C1 segment of cervical spinal cord (tissue), 14 donors: ENCODE results near the gene EXOC6B.
"Not testable (repeated sequence)": the region's sequence is repeated elsewhere in the genome, so short reads cannot be mapped to it uniquely, and the experiment has no call there.

Experiments
- DNase-seq, 14 donors: peaks; one replicate each; lab custom pipeline; 2025; lab: John Stamatoyannopoulos, UW

EXOC6B gene

GRCh38 chr2:72613931-72614330 lies 211.9 kb downstream of the EXOC6B start:
- no peak for DNase-seq

DNA sequence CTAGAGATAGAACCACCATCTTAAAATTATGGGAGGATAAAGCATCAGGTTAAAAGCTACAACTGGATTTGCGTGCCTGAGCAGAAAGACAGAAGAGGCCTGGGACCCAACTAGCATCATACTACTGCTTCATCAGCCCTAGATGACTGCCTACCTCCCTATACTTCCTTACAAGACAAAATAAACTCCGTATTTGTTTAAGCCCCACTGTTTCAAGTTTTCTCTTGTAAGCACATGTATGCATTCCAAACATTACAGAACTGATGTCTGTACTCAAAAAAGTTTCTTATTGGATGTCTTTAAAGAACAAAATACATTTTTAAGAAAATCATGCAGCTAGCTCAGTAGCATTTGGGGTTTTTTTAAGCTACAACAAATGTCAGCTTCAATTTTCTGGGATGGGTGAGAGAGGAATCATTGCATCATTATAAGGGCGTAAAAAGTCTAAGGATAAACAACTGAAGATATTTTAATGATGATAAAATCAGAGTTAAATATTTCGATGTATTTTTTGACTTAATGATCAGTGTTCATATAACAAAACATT lies 213.1 kb downstream of the EXOC6B start:
- DNase-seq, result no peak

DNA sequence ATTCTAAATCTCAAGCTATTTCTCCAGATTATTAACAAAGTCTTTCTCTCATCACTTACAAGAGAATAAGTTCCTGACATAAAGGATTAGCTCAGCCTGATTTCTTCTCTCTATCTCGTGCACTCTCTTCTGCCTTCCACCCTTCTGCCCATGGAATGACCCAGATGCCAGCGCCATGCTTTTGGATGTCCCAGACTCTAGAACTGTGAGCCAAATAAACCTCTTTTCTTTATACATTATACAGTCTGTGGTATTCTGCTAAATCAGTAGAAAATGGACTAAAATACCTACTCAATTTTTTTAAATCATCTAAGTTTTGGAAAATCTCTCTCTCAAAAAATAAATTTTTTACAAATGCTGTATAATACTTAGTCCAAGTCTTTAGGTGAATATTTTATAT lies 218.6 kb downstream of the EXOC6B start:
- DNase-seq, result no peak

- no peak for DNase-seq
Observed at GRCh38 chr2:72605836-72606442, 219.9 kb downstream of the EXOC6B start.

DNA sequence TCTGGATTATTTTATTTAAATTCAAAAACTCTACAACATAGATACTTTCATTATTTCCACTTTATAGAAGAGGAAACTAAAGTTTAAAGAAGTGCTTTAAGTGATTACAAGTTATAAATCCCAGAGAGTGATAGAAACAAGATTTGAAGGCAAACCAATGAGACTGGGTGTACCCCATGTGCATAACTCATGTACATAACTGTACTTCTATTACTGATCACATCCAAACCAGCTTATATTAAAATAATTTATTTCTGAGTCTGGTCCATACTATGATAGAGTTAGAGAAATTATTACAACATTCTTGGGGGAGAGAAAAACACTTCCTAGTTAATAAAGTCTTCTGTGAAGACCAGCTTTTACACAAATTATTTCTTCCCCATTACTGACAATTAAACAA lies 221.4 kb downstream of the EXOC6B start:
- no peak for DNase-seq

DNA sequence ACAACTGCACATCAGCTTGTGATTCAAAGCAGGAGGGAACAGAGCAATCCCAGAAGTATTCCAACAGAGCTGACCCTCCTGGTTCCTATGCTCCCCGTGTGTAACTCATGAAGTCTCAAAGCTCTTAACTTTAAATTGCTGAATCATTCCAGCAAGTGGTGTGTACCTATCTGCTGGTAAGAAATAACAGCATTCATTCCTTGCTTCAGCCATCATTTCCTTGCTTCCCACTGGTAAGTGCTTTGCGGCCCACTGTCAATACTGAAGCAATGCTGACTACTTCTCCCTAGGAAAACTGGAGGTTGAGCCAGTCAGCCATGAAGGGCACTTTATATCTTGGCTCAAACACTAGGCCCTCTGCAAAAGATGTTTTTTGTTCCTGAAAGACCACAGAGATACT lies 222.4 kb downstream of the EXOC6B start:
- no peak for DNase-seq

DNA sequence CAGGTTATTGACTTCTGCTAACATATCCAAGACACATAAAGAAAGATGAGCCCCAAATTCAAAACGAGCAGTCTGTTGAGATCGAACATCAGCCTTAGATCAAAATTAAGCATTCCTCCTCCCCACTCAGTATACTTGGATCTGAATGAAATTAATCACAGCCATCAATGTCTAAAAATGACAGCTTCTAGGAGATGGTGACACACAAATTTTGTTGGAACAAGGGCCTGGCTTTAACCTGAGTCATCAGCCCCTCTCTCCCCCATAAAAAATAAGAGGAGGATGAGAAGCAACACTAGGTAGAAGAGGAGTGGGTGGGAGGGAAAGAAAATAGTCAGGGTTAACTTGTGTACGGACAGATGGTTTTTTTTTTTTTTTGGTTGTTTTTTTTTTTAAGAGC lies 223.1 kb downstream of the EXOC6B start:
- DNase-seq, result no peak

DNA sequence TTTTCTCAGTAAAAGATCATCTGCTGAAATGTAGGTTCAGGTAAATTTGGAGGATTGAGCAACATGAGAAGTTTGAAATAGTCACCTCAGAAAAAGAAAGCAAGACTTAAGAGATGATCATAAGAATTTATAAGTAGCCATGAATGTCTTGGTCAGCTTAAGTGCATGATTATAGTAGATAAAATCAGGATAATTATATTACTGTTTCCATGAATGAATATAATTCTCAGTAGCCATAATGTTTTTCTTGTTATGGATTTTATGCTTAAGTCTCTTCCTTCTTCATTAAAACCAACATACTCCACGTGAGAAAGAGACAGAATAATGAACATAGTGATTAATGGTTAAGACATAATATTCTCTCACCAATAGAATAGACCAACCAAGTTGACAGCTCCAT lies 223.7 kb downstream of the EXOC6B start:
- no peak for DNase-seq

DNA sequence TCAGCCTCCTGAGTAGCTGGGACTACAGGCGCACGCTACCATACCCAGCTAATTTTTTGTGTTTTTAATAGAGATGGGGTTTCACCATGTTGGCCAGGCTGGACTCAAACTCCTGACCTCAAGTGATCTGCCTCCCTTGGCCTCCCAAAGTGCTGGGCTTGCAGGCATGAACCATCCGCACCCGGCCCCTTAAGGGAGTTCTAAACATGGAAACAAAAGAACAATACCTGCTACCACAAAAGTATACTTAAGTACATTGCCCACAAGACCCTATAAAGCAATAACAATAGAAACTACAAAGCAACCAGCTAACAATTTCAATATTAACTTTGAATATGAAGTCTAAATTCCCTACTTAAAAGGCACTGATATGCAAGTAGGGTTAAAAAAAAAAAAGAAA lies 242.0 kb downstream of the EXOC6B start:
- DNase-seq, result not testable (repeated sequence)

DNA sequence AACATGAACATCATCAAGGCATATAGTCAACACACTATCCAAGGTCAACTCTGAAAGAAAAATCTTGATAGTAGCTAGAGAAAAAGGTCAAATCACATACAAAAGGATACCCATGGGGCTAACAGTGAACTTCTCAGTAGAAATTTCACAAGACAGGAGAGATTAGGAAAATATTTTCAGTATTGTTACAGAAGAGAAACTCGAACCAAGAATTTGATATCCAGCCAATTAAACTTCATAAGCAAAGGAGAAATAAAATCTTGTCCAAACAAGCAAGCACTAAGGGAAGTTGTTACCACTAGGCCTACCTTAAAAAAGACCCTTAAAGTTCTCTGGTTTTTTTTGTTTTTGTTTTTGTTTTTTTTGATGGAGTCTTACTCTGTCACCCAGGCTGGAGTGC lies 242.5 kb downstream of the EXOC6B start:
- no peak for DNase-seq

GRCh38 chr2:72581560-72582181 lies 244.2 kb downstream of the EXOC6B start:
- no peak for DNase-seq

DNA sequence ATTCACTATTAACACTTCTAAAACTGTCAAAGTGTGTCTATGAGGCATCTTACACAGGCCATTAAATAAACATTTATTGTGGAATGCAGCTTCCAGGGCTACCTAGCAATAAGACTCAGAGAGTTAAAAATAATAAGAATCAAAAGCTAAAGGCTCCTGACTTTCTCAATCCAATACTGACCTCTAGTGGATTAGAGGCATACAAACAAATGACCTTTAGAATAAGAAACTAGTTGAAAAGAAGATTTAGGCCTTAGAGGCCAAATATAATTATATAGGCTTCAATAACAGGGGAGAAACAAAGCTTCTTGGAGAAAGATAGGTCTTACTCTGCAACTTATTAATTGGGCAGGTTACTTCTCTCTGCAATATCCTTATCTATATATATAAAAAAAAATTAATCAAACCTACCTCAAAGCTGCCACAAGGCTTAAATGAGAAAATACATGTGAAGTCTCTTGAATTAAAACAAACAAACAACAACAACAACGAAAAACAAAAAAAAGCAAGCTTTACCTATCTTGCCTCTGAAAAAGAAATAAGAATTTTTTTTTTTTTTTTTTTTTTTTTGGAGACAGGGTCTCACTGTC lies 246.1 kb downstream of the EXOC6B start:
- DNase-seq, result peak in 1 of 14 donors; percentile 5

- DNase-seq, result no peak
Observed at GRCh38 chr2:72576861-72577260, 249.0 kb downstream of the EXOC6B start.

DNA sequence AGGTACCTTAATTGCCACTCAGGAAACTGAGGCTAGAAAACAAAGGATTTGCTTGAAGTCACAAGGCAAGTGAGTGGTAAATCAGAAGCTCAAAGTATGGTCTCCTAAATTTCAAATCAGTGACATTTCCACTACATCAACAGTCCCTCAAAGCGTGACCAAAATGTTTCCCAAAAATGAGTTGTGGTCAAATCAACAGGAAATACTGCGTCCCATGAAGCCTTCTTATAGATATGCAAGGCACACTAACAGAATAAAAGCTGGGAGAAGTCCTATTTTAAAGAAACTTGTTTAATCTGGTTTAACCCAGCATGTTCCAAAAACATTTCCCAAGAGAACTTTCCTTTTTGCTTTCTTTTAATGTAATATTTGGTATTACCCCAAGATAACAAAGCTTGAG lies 249.4 kb downstream of the EXOC6B start:
- no peak for DNase-seq

DNA sequence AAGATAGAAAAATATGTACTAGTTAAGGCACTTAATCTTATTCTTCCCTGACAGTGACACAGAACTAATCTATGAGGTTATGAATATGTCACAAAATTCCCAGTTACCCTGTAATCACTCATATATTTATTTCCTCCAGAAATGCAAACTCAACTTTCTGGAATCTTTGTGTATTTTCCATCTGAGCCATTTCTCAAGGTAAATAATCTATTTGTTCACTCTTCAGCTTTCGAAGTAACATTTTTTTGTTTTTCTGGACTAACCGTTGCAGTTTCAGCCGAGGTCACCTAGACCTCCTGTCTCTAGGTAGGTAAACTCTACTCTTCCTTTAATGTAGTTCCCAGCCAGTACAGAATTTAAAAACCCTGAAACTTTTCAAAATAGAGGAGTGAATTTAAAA lies 250.9 kb downstream of the EXOC6B start:
- no peak for DNase-seq

DNA sequence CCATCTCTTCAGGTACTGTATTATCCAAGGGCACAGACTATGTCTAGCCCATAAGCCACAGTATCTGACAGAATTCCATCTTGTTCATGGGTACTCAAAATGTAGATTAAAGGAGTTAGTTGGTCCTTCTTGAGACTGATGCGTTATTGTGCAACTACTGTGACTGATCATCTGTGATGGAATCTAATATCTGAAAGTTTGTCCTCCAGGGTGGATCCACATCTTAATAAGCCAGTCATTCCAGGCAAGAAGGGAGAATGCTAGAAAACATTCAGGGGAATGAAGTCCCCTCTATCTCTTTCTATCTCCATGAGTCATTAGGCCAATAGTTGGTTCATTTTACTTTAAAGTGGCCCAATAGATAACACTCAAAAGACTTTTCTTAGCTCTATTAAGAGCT lies 252.6 kb downstream of the EXOC6B start:
- DNase-seq, result no peak

- DNase-seq, result no peak
Observed at GRCh38 chr2:72572501-72572900, 253.3 kb downstream of the EXOC6B start.

DNA sequence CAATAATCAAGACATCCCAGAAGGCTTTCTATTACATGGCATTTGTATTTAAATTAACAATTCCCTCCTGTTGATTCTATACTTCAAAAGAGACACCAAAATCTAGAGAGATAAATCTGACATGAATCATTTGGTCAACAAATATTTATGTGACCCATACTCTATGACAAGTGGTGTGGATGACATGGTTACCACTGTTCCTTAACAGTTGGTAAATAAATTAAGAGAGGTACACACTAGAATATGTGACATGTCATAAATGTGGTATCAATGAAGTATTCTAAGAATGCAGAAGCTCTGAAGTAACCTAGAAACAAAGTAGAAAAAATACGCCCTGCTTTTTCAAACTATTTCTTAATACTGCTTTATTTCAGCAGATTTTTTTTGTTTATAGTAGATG lies 255.4 kb downstream of the EXOC6B start:
- DNase-seq, result no peak

DNA sequence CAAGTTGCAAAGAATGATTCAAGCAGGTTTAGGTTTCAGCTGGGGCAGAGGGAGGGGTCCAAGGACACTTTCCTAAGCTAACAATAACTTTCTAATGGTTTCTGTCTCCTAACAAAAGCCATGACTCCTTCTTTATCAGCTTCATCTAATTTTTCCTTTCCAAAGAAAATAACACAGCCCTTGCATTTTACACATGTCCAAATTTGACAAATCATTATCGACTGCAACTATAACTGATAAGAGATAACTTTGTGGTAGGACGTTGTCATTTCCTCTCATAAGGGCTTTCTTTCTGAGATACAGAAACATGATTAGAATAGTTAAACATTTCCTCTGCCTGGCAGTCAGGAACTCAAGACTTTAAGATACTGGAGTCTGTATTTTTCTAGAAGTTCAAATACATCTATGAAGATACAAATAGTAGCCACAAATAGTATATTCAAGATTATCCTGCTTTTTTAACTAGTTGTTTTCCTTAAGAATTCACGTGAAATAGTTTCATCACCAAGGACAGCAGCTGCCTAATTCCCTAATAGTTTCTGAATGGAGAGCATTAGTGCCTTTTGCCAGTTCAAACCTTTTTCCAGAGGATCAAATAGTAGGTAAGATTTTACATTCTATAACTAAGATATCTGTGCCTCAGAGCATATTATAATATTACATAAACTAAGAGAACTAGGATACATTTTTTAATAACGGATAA lies 263.2 kb downstream of the EXOC6B start:
- no peak for DNase-seq

GRCh38 chr2:72561621-72562318 lies 264.1 kb downstream of the EXOC6B start:
- DNase-seq, result peak in 1 of 14 donors; percentile 4

GRCh38 chr2:72555943-72556342 lies 269.9 kb downstream of the EXOC6B start:
- no peak for DNase-seq

DNA sequence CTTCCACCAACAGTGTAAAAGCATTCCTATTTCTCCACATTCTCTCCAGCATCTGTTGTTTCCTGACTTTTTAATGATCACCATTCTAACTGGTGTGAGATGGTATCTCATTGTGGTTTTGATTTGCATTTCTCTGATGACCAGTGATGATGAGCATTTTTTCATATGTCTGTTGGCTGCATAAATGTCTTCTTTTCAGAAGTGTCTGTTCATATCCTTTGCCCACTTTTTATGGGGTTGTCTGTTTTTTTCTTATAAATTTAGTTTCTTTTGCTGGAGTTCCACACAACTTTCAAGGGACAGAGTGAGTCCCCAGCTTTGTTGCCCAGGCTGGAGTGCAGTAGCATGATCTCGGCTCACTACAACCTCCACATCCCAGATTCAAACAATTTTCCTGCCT lies 270.5 kb downstream of the EXOC6B start:
- not testable (repeated sequence) for DNase-seq
